Measurements from ENCODE around the gene IFT122.

GRCh38 chr3:129554356-129555152 lies 114.5 kb downstream of the IFT122 start:
- TF ChIP-seq POLR2A (IDR thresholded peaks at IDR 0.05): no peak
- TF ChIP-seq CTCF (IDR thresholded peaks at IDR 0.05): no peak

Measured in tibial nerve (tissue), 3 donors.